Effector CD4-positive, alpha-beta T cell (primary cell): ENCODE results near the gene ICA1L.
"Not testable (repeated sequence)": the region's sequence is repeated elsewhere in the genome, so short reads cannot be mapped to it uniquely, and the experiment has no call there.

Experiments used
- DNase-seq: peaks from one replicate; pipeline ENCODE4 v3.0.0-alpha.2; 2020
- total RNA-seq: gene quantifications from one replicate; lab custom pipeline; 2026; lab: John Stamatoyannopoulos, UW

ICA1L gene
- total RNA-seq: 3.6 reads per million, percentile 14 among the genes with 10 or more reads in this experiment

- DNase-seq: no peak
Observed at GRCh38 chr2:202871300-202872141, at the start of gene ICA1L. TSS of gene ICA1L (minus strand) at chr2:202871766. CDS start at chr2:202829009, 42,757 bp downstream.

DNA sequence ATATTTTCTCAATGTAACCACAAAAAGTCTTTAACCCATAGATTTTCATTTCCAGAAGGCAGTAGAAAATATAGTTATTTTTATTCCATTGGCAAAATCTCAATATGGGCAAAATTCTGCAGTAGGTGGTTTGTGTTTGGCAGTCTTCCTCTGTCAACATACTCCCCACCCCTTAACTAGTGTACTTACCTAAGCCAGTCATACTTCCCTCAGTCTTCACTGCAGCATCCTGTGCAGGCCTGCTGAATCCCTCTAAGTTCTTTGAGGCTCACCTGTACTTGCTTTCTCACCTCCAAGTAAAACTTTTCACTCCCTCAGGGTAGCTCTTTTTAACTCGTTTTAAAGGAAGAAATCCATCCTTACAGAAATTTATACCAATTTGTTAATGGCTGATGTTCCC, 47.3 kb upstream of the ICA1L start:
- no peak for DNase-seq

DNA sequence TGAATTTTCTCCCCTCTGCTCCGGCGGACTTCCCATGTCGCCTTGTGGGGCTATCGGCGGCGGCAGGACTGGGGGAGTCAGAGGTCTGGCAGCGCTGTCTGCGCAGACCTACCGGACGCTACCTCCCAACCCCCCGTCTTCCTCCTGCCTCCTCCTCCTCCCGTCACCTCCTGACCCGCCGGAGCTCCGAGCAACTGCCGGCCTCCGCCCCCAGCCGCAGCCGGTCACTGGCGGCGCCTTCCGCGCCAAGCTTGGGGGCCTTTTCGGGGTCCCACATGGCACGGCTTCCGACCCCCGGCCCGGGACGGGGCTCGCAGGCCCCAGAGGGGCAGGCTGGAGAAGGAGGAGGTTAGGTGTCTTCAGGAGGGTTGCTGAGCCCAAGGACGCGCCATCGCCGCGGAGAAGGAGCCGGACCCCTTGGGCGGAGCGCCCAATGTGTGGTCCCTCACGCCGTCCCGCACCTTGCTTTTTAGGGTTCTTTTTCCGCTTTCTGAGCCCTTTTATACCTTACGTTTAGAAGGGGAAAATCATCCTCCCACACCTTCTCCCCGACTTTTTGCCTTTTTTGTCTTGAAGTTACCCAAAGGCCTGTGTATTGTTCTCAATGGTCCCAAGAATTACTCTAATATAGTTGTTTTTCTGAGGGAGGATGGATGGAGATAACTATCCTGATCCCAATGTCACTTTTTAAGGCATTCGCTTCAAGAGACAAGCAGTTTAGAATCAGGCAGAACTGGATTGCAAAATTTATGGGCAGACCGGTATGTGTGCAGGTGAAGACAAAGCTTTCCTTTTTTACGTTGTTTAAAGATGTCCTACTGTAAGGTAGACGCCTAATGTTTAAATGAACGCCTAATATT, 41.0 kb upstream of the ICA1L start:
- not testable (repeated sequence) for DNase-seq

DNA sequence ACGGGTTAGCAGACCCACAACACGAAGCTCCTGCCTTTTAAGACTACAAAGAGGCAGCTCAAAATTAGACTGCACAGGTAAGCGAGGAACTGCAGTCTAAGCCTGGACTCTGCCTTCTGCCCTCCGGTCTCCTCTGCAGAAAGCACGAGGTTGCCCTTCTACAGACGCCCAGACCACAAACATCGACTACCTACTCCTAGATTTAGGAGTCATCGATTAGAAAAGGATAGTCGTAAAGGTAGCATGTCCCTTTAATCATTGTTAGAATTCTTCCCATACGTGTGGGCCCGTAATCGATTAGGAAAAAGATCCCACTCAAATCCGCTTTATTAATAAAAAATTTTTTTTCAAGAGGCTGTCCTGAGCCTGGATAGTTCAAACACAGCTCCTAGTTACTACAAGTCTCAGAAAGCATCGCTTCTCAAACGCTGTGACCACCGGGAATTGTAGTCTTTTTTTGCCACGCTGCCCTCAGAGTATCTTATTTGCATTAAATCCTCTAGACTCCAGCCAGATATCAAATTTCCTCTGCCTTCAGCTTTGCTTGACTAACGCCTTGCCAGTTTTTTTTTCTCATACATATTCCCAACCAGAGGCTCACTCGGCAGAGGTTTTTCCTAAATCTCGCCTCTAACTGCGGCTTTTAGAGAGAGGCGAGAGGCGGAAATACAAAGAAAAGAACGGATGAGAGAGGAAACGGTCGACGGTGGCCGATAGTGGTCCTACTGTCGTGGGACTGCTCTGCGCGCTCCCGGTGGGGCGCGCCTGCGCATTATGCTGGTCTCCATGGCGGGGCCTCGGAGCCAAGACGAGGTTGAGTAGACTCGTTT, 40.2 kb upstream of the ICA1L start, which contains the start of the genes CARF and WDR12:
Gene CARF, plus strand, starts transcription at position 764 of the 830 bp plus-strand sequence. CDS start 29,628 bp downstream, outside the sequence.
Gene WDR12, minus strand, starts transcription at position 162 of the 830 bp plus-strand sequence. CDS start 197 bp downstream, outside the sequence.
- DNase-seq: peak; percentile 92

- DNase-seq: no peak
Observed at GRCh38 chr2:202911203-202911511, 39.6 kb upstream of the ICA1L start.

DNA sequence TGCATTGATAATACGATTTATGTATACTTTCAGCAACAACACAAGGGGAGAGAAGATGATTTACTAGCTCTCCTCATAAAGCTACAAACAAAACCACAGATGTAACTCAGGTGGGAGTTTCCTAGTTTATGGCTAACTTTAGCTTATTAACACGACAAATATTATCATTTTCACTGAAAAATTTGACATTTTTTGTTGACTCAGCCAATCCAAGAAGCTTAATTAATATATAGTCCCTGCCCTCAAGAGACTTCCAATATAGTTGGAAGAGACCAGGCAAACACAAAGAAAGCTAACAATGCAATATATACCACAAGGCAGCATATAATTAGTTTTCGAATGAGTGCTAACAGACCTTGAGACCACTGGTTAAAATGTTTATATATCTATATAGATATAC, 39.1 kb upstream of the ICA1L start:
- no peak for DNase-seq

DNA sequence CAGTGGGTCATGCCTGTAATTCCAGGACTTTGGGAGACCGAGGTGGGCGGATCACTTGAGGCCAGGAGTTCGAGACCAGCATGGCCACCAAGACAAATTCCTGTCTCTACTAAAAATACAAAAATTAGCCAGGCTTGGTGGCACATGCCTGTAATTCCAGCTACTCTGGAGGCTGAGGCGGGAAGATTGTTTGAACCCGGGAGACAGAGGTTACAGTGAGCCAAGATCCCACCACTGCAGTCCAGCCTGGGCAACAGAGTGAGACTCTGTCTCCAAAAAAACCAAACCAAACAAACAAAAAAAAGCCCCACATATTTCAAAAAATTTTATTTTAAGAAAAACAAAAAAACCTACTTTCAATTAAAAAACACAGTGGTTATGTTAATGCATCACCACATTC, 38.7 kb upstream of the ICA1L start:
- not testable (repeated sequence) for DNase-seq

DNA sequence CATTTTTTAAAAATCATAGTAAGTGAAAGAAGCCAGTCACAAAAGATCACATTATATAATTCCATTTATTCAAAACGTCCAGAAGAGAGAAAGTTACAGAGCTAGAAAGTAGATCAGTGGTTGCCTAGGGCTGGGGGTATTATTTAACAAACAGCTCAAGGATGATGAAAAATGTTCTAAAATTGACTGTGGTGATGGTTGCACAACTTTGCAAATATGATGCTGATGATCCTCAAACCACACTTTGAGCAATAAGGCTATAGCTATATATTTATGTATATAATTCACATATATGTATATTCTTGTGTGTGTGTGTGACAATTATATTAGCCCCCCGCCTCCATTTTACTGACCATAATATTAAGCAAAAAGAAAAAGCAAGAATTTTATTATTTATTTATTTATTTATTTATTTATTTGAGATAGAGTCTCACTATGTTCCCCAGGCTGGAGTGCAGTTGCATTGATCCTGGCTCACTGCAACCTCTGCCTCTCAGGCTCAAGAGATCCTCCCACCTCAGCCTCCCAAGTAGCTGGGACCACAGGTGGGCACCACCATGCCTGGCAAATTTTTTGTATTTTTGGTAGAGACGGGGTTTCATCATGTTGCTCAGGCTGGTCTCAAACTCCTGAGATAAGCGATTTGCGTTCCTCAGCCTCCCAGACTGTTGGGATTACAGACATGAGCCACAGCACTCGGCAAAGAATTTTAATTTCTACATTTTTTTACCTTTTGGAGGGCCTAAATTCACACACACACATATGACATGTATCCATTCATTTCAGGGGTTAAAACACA, 38.0 kb upstream of the ICA1L start:
- no peak for DNase-seq

DNA sequence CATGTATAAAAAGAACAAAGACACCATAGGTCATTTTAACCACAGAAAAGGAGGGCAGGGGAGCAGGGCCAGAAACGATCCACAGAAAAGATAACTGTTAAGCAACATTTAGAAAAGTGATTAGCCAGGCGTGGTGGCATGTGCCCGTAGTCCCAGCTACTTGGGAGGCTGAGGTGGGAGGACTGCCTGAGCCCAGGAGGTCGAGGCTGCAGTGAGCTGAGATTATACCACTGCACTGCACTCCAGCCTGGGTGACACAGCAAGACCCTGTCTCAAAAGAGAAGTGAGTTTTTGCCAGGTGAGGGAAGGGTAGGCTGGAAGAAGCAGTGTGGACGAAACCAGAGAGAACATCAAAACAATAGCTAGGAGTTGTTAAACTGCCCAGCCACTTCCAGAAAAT, 36.6 kb upstream of the ICA1L start:
- DNase-seq: no peak

GRCh38 chr2:202905507-202905906, 33.9 kb upstream of the ICA1L start:
- DNase-seq: not testable (repeated sequence)

- DNase-seq: no peak
Observed at GRCh38 chr2:202885190-202885589, 13.6 kb upstream of the ICA1L start.

GRCh38 chr2:202883987-202884675, 12.6 kb upstream of the ICA1L start:
- no peak for DNase-seq

DNA sequence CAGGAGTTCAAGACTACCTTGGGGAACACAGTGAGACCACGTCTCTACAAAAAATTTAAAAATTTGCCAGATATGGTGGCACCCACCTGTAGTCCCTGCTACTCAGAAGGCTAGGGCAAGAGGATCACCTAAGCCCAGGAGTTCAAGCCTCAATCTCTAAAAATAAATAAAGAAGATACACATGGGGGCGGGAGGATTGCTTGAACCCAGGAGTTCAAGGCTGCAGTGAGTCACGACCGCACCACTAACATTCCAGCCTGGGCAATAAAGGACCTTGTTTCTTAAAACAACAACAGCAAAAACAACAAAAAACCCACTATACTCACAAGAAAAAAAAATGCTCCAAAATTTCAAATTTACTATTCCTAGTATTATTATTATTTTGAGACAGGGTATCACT, 10.0 kb upstream of the ICA1L start:
- no peak for DNase-seq

- DNase-seq: no peak
Observed at GRCh38 chr2:202877699-202878098, 6.1 kb upstream of the ICA1L start.

DNA sequence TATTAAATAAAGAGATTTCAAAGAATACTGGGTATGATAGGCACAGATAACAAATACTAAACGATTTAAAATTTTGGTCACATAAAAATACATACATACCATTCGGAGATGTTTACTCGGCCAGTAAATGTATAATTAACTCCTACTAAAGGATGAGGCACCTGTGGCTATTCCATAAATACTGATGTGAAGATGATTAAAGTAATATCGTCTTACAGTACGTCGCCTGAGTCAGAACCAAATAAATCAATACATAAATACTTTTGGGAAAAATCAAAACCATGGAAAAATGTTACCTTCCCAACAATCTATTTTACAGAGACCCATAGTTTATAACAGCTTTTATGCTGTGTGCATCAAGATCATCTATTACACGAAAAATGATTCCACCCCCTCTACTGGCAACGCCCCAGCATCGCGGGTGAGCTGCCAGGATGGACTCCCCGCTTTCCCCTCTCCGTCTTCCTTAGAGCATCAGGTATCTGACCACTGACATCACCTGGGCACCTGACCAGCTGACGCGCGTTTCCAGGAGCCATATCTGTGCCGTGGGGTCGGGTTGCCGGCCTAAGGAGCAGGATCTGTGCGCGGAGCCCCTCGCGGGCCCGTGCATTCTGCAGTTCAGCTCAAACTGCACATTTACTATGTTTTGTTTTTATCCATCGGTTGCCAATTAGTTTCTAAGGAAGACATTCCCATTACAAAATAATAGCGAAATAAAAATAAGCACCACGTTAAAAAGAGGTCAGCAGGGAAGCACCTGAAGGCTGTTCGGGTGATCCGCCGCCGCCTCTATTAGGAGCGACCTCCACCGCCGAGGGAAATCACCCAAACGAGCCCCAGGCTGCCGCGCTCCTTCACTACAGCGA, 901 bp downstream of the ICA1L start:
- peak; percentile 40 for DNase-seq

DNA sequence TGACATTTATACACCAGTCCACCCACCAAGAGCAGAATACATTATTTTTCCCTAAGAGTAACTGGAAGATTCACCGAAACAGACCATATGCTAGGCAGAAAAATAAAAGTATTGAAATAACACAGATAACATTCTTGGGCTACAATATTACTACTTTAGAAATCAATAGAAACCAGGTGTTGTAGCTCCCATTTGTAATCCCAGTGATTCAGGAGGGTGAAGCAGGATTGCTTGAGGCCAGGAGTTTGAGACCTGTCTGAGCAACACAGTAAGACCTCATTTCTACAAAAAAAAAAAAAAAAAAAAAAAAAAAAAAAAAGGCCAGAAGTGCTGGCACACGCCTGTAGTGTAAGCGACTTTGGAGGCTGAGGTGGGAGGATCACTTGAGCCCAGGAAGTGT, 9.6 kb downstream of the ICA1L start:
- DNase-seq: no peak

- no peak for DNase-seq
Observed at GRCh38 chr2:202858601-202859000, 13.0 kb downstream of the ICA1L start.

DNA sequence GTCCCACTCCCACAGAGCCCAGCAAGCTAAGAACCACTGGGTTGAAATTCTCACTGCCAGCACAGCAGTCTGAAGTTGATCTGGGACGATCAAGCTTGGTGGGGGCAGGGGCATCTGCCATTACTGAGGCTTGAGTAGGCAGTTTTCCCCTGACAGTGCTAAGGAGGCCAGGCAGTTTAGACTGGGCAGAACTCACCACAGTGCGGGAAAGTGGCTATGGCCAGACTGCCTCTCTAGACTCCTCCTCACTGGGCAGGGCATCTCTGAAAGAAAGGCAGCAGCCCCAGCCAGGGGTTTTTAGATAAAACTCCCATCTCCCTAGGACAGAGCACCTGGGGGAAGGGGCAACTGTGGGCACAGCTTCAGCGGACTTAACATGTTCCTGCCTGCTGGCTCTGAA, 22.2 kb downstream of the ICA1L start:
- DNase-seq: not testable (repeated sequence)

GRCh38 chr2:202848813-202849212, 22.8 kb downstream of the ICA1L start:
- DNase-seq: no peak
